GM21717 (cell line): ENCODE measurements around the gene MEF2B.
"Not testable (repeated sequence)": the region's sequence is repeated elsewhere in the genome, so short reads cannot be mapped to it uniquely, and the experiment has no call there.

Source experiments
- ATAC-seq: cut with Tn5 transposase; IDR thresholded peaks from one replicate; pipeline ENCODE4 v1.9.1; 2021; ENCODE audit warnings: mild to moderate bottlenecking, moderate library complexity; ENCODE audit not compliant: unreplicated experiment

Gene MEF2B

DNA sequence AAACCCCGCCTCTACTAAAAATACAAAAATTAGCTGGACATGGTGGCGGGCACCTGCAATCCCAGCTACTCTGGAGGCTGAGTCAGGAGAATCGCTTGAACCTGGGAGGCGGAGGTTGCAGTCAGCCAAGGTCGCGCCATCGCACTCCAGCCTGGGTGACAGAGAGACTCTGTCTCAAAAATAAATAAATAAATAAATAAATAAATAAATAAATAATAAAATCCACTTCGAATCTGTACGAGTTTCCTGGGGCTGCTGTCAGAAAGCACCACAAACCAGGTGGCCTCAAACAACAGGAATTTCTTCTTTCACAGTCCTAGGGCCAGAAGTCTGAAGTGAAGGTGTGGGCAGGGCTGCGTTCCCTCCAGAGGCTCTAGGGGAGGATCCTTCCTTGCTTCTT lies 67.5 kb downstream of the MEF2B start:
- not testable (repeated sequence) for ATAC-seq

DNA sequence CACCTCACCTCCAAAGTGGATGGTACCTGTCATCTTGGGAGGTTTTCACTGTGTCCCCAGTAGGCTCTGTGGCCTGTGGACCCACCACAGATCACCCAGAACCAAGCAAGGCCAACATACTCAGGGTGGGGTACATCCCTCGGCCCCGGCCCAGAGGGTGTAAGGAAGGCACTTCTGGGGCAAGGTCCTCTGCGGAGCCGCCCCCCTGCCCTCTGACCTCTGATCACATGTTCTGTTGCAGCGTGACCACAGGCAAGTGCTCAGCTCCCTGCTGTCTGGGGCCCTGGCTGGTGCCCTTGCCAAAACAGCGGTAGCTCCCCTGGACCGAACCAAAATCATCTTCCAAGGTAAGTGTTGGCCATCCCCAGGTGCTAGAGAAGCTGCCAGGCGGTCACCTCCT lies 68.5 kb downstream of the MEF2B start:
- no peak for ATAC-seq

DNA sequence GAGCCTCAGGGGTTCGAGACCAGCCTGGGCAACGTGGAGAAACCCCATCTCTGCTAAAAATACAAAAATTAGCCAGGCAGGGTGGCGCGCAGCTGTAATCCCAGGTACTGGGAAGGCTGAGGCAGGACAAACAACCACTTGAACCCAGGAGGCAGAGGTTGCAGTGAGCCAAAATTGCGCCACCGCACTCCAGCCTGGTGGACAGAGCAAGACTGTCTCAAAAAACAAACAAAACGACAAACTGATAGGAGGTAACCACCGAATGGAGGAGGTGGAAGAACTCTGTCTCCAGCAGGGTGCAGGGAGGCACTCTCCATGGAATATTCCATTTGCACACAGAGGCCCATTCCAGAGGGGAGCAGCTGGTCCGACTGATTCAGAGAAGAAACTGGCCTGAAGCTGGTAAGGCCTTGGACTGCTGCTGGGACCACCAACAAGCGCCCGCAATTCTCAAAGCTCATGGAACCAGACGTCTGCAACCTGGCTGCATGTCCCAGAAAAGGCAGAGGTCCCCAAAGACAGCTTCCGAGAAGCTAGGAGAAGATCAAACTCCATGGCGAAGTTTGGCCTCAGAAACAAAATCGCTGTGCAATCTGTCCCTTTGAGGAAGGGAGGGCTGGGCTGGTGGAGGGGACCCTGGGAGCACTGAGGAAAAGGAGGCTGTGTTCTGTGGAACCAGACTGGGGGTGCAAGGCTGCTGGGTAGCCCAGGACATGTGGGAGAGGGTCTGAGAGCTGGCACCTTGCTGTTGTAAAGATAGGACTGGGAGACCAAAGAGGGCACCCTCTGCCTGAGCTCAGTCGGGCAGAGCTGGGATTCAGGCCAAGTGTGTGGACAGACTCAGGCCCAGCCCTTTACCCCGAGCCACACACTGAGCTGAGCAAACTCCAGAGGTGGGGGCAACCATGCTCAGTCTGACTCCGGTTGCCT lies 71.1 kb downstream of the MEF2B start:
- ATAC-seq, result no peak

DNA sequence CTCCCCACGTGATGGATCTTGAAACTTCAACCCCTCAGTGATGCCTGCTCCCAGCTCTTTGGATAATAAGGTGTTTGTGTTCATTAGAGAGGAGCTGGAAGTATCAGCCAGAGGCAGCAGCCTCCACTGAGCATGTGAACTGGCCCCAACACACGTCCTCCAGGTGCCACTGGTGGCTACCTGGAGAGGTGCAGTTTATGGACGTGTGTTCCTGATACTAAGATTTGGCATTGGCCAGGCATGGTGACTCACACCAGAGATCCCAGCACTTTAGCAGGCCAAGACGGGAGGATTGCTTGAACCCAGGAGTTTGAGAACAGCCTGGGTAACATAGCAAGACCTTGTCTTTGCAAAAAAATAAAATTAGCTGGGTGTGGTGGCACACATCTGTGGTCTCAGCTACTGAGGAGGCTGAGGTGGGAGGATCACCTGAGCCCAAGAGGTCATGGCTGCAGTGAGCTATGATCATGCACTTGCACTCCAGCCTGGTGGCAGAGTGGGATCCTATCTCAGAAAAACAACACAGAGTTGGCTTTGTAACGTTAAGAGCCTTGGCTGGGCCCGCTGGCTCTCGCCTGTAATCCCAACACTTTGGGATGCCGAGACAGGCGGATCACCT lies 71.9 kb downstream of the MEF2B start:
- ATAC-seq, result no peak

DNA sequence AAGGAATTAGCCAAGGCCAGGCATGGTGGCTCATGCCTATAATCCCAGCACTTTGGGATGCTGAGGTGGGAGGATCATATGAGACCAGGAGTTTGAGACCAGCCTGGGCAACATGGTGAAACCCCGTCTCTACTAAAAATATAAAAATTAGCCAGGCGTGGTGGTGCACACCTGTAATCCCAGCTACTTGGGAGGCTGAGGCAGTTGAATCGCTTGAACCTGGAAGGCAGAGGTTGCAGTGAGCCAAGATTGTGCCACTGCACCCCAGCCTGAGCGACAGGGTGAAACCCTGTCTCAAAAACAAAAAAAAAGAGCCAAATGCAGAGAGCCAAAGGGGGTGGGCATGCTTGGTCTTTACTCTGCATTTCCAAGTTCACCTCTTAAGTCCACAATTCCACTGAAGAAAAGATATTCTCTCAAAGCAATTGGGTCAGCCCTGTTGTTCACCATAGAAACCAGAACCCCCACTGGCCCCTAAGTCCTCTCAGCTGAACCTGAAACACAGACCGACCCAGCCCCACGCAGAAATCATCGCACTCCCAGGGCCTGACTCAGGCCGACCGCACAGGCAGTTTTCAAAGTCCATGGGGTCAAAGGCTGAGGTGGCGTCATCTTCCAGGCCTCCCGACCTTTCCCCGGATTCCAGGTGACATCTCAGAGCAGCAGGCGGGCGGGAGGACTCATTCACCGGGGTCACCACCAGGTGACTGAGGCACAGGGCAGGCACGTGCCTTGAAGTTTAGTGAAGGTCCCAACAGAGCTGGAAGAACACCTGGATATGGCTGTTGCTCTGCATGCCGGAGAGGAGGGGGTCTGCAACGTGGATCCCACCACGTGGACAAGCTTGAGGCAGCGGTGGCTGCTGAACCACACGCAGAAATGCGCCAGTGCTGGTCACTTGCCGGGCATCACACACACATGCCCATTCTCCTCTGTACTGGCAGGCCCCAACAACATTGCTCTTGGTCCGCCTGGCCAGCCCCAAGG lies 73.1 kb downstream of the MEF2B start:
- ATAC-seq, result no peak

DNA sequence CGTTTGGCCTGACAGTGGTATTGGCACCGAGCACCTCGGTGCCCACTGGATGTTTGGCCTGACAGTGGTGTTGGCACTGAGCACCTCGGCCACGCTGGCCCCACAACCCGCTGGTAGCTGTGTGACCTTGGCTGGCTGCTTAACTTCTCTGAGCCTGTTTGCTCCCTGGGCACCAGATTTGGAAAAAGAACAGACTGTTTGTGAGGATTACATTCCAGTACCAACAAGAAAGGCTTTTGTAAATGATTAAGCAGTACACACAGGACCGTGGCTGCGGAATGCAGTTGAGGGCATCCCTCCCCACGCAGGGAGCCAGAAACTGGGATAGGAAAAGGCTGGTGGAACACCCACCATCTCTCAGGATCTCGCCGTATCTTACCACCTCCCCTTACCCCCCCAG lies 74.4 kb downstream of the MEF2B start:
- ATAC-seq, result no peak
